Panc1 (cell line): ENCODE measurements around the gene B4GALT5.

Source experiments
- POLR2AphosphoS5 ChIP-seq: IDR thresholded peaks from 2 replicates; pipeline ENCODE4 v1.6.1; 2012; ENCODE audit warnings: mild to moderate bottlenecking, low read depth, low read length, moderate library complexity
- TF ChIP-seq, protein P1 (sequence below): fragments of 450-650 bp; IDR thresholded peaks from 2 replicates; pipeline ENCODE4 v1.5.1; 2017; ENCODE audit warnings: mild to moderate bottlenecking
- TF ChIP-seq, protein P2 (sequence below), 2 experiments: IDR thresholded peaks; 2 replicates each; pipeline ENCODE4 v1.6.1; 2011 to 2012; ENCODE audit warnings: low read depth in 2 of 2, control low read depth in 1 of 2, low read length in 1 of 2, mild to moderate bottlenecking in 1 of 2, moderate library complexity in 1 of 2; ENCODE audit not compliant: insufficient read depth in 1 of 2

DNA sequence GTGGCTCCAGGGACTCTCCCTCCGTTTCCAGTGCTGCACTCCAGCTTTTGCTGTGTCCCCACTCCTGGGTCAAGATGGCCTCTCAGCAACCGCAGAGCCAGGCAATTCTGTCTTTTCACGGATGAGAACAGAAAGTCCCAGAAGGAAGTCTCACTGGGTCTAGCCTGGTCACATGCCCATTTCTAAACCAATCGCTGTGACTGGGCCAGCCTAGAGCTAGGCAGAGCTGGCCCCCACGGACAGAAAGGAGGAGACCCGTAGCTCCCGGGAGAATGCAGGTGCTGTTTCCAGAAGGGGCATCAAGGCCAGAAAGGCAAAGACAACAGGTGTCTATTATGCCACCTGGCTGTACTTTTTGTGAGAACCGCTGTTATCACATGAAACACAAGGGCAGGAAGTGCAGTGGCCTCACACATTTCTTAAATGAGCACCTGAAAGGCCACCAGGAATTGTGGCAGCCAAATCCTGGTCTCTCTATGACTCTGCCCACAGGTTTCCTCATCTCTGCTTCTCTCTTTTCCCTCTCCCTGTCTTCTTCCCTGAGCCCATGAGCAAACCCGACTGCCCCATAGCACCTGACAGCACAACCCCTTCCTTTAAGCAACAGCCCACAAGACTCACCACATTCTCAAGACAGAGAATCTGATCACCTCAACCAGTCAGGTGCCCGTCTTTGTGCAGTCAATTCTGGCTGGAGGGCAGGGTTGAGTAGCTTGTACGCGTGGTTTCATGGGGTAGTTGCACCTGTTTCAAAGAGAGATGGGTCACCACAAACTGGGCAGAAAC is 37.1 kb upstream of the B4GALT5 start:
- TF ChIP-seq, protein P1, sequence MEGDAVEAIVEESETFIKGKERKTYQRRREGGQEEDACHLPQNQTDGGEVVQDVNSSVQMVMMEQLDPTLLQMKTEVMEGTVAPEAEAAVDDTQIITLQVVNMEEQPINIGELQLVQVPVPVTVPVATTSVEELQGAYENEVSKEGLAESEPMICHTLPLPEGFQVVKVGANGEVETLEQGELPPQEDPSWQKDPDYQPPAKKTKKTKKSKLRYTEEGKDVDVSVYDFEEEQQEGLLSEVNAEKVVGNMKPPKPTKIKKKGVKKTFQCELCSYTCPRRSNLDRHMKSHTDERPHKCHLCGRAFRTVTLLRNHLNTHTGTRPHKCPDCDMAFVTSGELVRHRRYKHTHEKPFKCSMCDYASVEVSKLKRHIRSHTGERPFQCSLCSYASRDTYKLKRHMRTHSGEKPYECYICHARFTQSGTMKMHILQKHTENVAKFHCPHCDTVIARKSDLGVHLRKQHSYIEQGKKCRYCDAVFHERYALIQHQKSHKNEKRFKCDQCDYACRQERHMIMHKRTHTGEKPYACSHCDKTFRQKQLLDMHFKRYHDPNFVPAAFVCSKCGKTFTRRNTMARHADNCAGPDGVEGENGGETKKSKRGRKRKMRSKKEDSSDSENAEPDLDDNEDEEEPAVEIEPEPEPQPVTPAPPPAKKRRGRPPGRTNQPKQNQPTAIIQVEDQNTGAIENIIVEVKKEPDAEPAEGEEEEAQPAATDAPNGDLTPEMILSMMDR, result no peak
- TF ChIP-seq, protein P2, sequence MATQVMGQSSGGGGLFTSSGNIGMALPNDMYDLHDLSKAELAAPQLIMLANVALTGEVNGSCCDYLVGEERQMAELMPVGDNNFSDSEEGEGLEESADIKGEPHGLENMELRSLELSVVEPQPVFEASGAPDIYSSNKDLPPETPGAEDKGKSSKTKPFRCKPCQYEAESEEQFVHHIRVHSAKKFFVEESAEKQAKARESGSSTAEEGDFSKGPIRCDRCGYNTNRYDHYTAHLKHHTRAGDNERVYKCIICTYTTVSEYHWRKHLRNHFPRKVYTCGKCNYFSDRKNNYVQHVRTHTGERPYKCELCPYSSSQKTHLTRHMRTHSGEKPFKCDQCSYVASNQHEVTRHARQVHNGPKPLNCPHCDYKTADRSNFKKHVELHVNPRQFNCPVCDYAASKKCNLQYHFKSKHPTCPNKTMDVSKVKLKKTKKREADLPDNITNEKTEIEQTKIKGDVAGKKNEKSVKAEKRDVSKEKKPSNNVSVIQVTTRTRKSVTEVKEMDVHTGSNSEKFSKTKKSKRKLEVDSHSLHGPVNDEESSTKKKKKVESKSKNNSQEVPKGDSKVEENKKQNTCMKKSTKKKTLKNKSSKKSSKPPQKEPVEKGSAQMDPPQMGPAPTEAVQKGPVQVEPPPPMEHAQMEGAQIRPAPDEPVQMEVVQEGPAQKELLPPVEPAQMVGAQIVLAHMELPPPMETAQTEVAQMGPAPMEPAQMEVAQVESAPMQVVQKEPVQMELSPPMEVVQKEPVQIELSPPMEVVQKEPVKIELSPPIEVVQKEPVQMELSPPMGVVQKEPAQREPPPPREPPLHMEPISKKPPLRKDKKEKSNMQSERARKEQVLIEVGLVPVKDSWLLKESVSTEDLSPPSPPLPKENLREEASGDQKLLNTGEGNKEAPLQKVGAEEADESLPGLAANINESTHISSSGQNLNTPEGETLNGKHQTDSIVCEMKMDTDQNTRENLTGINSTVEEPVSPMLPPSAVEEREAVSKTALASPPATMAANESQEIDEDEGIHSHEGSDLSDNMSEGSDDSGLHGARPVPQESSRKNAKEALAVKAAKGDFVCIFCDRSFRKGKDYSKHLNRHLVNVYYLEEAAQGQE (IDR thresholded peaks at IDR 0.05; ENCODE audit: insufficient read depth in 1 of 2, low read depth in 2 of 2, low read length in 1 of 2), result no peak
- TF ChIP-seq POLR2AphosphoS5, result no peak
